Activated CD4-positive, alpha-beta T cell treated with anti-CD3 and anti-CD28 coated beads for 24 hours (primary cell): Measurements from ENCODE around the gene GALNTL6.
"Not testable (repeated sequence)": the region's sequence is repeated elsewhere in the genome, so short reads cannot be mapped to it uniquely, and the experiment has no call there.

Experiments used
- DNase-seq, 2 donors: peaks; one replicate each; pipeline ENCODE4 v3.0.0-alpha.2; 2020; ENCODE audit warnings: low read depth in 2 of 2

Gene GALNTL6

GRCh38 chr4:173014836-173015235 is 1201.6 kb downstream of the GALNTL6 start:
- DNase-seq = no peak

GRCh38 chr4:173017802-173018201 is 1204.6 kb downstream of the GALNTL6 start:
- DNase-seq = no peak

- no peak for DNase-seq
These were observed 1205.2 kb downstream of the GALNTL6 start for GRCh38 chr4:173018446-173018845.

DNA sequence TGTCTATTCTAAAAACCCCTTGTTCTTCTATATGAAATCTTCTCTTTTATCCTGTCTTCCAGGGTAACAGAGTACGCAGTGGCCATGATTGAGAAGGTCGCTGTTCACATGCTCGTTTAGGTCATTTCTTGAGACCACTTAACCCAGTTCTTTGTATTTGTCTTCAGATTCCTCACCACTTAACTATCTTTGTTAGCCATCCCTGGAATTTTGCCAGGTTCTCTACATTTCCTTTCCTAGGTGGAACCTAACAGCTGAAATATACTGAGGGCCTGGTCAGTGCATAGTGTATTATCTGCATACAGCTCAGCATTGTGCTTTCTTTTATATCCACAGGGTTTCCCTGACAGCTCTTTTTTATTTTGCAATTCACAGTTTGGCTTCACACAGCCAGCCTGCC is 1206.5 kb downstream of the GALNTL6 start:
- DNase-seq = no peak

GRCh38 chr4:173021746-173022573 is 1208.8 kb downstream of the GALNTL6 start:
- DNase-seq = not testable (repeated sequence)

DNA sequence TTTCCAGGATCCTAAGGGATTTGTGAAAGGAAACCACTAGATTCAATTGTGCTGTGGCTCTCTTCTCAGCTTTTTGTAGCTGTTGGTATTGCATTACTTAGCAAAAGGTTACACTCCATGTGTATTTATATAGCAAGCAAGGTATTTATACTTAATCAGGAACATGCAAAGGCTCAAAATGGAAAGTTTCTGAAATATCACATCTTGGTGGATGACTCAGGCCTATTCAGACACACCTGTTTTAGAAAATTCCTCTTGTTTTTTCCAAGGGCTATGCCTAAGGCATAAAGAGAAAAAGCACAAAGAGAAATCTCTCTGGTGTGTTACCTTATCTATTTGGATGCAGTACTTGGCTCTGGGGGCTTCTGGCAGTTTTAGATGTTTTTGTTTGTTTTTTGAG is 1211.0 kb downstream of the GALNTL6 start:
- no peak for DNase-seq

- DNase-seq = no peak
These were observed 1211.9 kb downstream of the GALNTL6 start for GRCh38 chr4:173025131-173025530.

DNA sequence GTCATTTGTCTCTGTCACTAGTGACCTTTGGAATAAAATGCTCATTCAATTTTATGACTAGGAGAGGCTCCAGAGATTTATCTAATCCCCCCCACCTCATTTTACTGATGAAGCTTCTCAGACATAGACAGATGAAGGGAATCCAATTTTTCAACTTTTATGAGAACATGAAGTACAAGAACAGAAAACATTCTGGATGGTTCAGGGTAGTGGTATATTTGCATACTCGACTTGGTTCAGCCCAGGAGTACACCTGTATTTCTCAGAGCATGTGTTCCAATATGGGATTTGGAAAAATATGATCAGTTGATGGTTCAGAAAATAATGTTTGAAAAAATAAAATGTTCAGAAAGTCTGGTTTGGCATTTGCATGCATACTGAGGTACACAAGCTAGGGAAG is 1224.0 kb downstream of the GALNTL6 start:
- DNase-seq = no peak

- DNase-seq = no peak
These were observed 1225.1 kb downstream of the GALNTL6 start for GRCh38 chr4:173038192-173038896.

- no peak for DNase-seq
These were observed 1226.7 kb downstream of the GALNTL6 start for GRCh38 chr4:173039617-173040577.

DNA sequence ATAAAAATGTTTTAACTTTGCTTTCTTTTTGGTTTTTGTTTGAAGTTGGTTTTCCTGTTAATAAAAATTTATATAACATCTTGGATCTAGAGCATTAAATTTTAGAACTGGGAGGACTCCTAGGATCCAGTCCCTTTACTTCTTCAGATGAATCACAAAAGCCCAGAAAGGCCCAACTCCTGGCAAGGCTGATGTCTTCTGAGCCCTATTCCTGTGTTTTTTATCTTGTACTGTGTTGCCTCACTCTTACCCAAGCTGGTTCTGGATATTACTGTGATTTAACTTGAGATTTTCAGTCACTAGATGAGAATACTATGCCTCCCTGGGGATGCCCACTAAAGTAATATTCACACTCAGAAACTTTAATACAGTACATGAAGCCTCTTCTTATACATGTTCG is 1228.3 kb downstream of the GALNTL6 start:
- no peak for DNase-seq

GRCh38 chr4:173042139-173042538 is 1228.9 kb downstream of the GALNTL6 start:
- not testable (repeated sequence) for DNase-seq

- no peak for DNase-seq
These were observed 1231.1 kb downstream of the GALNTL6 start for GRCh38 chr4:173044340-173044739.

GRCh38 chr4:173045571-173045970 is 1232.4 kb downstream of the GALNTL6 start:
- DNase-seq = no peak

- no peak for DNase-seq
These were observed 1232.9 kb downstream of the GALNTL6 start for GRCh38 chr4:173046144-173046543.

GRCh38 chr4:173046818-173047217 is 1233.6 kb downstream of the GALNTL6 start:
- DNase-seq = no peak

DNA sequence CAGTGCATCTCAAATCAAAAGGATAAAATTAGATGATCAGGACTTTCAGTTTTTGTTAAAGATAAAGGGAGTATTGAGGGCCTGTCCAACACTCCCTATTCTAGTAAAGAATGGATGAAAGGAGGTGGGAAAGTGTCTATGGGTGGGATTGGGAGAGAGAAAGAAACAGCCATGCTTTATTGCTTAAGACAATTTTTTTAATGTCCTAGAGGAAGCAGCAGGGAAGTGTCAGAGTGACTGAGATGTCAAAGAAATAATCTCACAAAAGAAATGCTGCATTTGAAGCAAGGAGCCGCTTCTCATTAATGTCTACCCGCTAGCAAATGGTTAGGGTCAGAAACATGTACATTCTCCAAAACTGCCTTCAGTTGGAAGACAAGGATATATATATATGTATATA is 1238.0 kb downstream of the GALNTL6 start:
- no peak for DNase-seq

DNA sequence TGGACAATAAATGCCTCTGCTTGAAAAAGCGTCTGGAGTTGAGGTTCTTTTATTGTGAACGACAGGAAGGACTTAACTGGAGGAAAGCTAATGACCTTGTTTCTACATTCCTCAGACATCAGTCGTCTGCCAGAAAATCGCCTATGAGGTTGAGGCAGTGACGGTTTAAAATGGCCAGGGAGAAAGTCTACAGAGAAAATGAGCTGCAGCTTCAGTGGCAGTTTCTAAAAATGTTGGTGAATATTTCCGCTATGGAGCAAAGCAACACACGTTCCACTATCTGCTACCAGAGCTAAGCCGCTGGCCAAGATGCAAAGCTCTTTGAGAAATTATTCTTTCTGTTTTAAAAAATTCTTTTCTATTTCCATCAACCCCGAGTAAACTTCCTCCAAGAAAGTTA is 1238.5 kb downstream of the GALNTL6 start:
- no peak for DNase-seq

DNA sequence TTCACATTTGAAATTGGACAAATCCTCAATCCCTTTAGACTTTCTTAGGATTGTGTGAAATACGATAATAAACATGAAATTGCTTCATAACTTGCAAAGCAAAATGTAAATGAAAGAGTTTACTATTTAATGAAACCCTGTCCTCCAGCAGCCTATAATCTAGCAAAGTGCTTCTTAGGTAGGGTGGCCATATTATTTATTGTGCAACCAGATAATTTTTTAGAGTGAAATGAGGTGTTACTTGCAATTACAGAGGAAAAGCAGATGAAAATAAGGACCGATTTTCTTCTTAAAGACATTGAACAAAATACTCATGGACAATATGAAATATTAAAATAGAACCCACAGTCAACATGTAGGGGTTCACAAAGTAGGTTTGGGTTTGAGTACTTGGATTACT is 1239.2 kb downstream of the GALNTL6 start:
- no peak for DNase-seq

GRCh38 chr4:173056271-173056670 is 1243.1 kb downstream of the GALNTL6 start:
- no peak for DNase-seq

DNA sequence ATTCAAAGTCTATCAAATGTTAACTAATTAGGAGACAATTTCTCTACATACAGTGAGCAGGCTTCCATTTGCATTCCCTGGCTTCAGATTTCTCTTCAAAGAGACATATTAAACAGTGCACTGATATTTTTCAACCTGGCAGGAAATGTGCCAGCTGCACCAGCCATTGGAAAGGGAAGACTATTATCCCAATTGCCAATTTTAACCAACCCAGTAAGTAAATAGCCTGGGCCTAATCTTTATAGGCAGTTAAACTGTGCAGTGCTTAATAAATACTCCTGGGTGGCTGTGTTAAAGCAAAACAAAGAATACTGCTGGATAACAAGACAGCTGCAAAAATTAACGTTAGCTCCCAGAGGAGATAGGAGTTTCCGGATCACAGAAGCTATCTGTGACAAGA is 1243.5 kb downstream of the GALNTL6 start:
- DNase-seq = no peak

DNA sequence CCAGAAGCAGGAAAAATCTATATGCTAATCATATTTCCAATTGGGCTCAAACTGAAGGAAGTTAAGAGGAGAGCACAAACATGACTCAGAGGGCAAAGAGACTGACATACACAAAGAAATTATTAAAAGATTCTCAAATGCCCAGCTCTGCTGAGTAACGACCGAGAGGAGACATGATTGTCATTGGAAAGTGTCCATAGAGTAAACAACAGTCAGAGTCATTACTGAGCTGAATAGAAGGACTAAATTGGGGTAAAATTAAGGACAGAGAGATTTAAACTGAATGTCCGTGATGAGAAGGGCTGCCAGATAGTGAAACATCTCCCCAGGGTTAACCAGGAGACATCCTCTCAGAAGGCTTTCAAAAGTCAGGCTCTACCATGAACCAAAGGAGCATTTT is 1244.2 kb downstream of the GALNTL6 start:
- no peak for DNase-seq
